Activated CD4-positive, alpha-beta T cell treated with anti-CD3 and anti-CD28 coated beads, Interleukin-2, Interleukin-4, amounts not matched to agents 100 ng/mL and 50 ng/mL, durations not matched to agents 16 hours and 8 hours (primary cell): ENCODE measurements around the gene GPR17.

Experiments used
- DNase-seq: peaks from one replicate; pipeline ENCODE4 v3.0.0-alpha.2; 2020; ENCODE audit warnings: low spot score

Gene GPR17

DNA sequence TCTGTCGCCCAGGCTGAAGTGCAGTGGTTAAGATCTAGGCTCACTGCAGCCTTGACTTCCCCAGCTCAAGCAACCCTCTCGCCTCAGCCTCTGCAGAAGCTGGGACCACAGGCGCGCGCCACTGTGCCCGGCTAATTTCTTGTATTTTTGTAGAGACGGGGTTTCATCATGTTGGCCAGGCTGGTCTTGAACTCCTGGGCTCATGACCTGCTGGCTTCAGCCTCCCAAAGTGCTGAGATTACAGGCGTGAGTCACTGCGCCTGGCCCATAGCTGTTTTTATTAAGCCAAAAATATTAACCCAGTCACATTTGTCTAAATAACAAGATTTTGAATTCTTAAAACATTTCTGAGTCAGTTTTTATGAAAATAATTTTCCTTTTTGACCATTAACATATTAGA lies 49.0 kb downstream of the GPR17 start:
- no peak for DNase-seq

DNA sequence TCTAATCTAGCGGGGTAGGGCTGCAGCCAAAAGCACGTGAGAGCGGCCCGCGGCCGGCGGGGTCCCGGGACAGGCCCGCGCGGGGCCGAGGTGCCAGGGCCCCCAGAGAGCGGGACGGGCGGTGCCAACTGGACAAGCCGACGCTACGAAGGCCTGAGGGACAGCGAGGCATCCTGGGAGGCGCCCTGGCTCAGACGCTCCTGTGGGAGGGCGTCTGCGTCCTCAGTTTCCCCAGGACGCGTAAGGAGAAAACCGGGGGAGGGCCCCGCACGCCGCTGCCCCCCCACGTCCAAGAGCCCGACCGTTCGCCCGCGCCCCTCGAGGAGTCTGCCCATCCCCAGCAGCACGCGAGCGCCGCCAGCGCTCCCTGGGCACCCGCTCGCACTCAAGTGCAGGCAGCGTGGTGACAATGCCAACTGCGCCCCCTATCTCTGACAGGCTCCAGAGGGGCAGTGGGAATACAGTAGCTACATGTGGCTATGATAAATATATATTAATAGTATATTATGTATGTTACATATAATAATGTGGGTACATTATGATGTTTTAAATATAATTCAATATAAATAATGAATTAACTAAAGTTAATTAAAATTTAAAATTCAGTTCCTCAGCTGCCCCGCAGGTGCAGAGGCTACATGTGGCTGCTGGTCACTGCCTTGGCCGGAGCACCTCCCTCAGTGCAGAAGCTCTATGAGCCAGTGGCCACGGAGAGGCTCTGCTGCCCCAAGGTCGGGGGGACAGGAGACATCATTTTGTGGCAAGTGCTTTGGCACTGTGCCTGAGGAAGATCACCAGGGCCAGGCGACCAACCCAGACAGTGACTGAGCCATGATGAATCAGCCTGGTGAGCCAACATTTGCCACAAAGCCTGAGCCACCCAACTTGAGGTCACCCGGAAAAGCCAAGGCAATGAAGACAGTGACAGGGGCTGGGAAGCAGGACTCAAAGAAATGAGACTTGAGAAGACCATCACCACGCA lies 49.8 kb downstream of the GPR17 start:
- DNase-seq = peak; percentile 48

DNA sequence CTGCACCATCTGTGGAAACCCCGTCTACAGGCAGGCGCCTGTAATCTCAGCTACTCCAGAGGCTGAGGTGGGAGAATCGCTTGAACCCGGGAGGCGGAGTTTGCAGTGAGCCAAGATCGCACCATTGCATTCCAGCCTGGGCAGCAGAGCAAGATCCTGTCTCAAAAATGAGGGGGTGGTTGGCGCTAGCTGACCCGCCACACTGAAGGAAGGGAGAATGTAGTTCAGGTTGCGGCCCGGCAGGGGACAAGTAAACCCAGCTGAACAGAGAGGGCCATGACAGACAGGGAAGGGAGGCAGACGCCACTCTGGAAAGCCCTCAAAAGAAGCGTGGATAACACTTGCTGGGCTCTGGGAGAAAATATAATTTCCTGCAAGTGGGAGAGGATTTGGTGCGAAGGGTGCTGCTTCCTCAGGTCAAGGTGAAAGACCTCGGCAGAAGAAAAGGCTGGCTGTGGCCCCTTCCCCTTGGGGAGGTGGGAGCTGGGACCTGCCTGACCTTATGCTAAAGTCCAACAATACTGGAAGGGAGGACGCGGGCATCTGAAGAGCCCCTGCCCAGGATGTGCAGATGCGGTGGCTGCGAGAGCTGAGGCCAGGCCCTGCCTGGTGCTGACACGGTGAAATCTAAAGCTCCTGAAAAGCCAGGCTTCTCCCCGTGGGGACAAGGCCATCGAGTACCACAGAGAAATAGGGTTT lies 51.7 kb downstream of the GPR17 start:
- DNase-seq = no peak

DNA sequence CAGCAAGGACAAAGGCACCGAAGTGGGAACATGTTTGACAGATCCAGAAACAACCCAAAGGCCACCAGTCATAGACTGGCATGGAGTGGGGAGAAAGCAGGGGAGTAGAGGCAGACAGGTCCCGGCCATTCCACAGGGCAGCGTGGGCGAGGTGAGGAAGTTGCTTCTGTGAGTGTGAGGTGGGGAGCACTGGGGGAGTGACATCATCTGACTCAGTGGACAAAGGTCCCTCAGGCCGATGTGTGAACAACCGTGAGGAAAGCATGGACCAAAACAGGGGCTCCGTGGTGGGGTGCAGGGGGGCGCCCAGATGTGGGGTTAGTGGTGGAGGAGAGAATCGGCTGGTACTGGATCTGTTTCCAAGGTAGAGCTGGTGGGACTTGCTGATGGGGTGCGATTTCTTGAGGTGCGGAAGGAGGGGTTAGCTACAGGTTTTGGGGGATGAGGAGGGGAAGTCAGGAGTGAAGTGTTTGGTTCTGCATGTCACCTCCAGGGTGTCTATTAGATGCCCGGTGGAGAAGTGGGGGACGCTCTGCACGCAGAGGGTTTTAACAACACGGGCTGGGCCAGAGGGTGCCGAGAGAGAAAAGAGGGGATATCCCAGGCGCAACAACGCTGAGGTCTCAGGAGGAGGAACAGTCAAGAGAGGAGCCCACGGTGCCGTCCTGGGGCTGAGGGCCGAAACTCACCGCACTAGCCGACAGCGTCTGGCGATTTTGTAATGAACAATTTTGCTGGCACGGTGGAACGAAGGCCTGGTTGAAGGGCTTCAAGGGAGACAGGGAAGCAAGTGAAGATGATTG lies 52.8 kb downstream of the GPR17 start:
- no peak for DNase-seq

DNA sequence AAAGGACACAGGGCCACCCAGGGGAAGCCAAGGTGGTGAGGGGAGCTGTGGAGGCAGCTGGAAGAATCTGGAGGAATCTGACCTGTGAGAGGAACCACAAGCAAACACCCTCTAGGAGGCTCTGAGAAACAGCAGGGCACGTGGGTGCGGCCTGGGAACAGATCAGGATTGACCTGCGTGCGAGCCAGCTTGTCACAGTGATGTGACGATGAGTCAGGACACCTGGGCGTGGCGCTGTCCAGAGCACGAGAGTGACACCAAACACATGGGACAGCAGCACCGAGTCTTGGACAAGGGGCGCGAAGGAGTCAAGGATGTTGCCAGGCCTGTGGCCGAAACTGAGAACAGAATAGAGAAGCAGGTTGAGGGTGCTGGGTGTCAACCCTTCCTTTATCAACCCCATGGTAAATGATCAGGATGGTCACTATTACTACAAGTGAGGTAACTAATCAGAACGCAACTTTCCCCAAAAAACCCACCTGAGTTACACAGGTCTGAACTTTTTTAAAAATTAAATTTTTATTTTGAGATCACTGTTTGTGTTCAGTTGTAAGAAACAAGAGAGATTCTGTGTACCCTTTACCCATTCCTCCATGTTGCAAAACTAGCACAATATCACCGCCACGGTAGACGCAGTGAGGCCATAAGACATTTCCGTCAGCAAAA lies 54.7 kb downstream of the GPR17 start:
- DNase-seq = peak; percentile 19

DNA sequence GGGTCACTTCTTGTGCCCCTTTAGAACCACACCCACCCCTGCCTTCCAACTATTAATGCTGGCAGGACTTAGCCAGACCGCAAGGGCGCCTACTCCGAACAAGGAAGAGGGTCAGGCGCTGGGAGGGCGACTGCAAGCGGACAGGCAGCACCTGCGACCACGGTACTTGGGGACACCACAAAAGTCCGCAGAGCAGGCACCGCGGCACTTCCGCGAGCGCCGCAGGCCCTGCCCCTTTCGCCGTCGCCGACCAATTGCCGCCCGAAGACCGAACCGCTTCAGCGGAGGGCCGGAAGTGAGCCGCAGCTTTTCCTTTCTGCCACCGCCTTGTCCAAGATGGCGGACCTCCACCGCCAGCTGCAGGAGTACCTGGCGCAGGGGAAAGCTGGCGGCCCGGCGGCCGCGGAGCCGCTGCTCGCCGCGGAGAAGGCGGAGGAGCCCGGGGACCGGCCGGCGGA lies 55.3 kb downstream of the GPR17 start, which contains the start of gene SFT2D3:
Gene SFT2D3 (plus strand): TSS at position 305 of the 458 bp plus-strand sequence. CDS start 32 bp downstream, at position 337.
- peak; percentile 94 for DNase-seq

DNA sequence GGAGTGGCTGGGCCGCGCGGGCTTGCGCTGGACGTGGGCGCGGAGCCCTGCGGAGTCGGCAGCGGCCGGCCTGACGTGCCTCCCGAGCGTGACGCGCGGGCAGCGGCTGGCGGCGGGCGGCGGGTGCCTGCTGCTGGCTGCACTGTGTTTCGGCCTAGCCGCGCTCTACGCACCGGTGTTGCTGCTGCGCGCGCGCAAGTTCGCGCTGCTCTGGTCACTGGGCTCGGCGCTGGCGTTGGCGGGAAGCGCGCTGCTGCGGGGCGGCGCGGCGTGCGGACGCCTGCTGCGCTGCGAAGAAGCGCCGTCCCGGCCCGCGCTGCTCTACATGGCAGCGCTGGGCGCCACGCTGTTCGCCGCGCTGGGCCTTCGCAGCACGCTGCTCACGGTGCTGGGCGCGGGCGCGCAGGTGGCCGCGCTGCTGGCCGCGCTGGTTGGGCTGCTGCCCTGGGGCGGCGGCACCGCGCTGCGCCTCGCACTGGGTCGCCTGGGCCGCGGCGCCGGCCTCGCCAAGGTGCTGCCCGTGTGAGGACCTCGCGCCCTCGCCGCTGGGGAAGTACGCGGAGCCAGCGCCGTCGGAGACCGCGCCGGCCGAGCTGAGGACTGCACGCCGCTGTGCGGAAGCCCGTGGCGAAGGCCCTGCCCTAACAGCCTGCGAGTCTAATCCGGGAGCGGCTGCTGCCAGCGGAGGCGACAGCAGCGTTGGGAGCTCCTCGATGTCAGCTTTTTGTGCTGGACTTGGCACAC lies 55.9 kb downstream of the GPR17 start:
- DNase-seq = peak; percentile 82
